Measurements from ENCODE around the gene SLC9A9.

Gene SLC9A9

GRCh38 chr3:143315766-143316165 is 532.5 kb downstream of the SLC9A9 start:
- DNase-seq (ENCODE audit: low spot score): no peak

DNA sequence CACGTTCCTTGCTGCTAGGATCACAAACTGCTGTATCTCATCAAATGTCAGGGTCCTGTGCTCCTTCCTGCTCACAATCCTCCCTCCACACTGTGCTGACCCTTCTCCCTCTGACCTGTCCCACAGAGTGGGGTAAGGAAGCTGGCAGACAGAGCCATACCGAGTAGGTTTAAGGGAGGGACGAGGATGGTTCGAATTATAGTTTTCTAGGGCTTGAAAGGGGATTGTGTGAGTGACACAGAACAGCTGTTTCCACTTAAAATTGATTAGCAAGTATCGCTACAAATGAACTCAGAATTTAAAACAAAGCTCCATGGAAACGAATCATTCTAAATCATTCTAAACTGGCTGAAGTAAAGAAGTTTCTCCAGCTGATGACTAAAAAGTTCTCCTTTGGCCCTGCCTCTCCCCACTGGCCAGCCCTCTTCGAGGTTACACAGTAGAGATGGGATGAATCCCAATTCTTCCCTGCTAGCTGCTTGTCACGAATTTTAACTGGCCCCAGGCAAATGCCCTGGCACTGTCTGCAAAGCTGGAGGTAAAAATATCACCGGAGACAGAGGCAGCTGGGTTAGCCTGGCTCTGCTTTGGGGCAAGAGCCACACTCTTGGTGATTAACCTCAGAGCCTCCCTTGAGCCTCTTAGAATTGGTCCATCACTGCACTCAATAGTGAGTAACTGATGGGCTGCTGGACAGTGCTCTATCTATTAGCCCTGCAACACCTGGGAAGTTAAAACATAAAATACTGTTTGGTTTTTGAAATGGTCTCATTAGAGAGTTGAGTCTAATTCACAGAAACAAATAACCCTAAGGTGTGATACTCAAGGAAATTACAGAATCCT is 533.8 kb downstream of the SLC9A9 start:
- no peak for DNase-seq (ENCODE audit: low spot score)

DNA sequence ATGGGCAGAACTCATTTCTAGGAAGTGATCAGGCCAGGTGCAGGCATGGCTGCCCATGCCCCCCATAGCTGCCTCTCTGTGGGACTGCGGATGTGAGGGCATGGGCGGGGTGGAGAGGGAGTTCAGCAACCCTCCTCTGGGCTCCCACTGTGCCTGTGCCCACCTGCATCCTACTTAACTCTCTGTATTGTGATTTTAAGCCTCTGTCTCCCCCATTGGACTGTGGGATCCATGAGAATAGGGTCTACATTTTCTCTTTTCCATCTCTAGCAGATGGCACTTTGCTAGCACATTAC is 534.4 kb downstream of the SLC9A9 start:
- DNase-seq (ENCODE audit: low spot score): no peak

- no peak for DNase-seq (ENCODE audit: low spot score)
Observed at GRCh38 chr3:143313025-143313892, 535.0 kb downstream of the SLC9A9 start.

DNA sequence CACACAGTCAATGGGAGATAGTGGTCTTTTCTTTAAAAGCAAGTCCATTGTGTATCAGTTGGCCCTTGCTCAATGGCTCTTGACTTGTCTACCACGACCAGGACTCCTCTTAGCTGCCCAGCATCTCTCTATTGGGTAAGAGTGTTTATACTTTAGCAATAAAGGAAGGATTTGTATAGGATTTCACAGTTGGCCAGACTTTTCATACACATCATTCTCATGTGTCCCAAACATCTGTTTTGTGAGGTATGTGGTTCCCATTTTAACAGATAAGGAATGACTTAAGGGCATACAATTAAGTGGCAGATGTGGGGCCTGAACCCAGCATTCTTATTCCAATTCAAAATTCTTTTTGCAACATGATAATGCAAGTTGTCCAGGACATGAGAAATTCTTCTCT is 537.2 kb downstream of the SLC9A9 start:
- DNase-seq (ENCODE audit: low spot score): no peak

DNA sequence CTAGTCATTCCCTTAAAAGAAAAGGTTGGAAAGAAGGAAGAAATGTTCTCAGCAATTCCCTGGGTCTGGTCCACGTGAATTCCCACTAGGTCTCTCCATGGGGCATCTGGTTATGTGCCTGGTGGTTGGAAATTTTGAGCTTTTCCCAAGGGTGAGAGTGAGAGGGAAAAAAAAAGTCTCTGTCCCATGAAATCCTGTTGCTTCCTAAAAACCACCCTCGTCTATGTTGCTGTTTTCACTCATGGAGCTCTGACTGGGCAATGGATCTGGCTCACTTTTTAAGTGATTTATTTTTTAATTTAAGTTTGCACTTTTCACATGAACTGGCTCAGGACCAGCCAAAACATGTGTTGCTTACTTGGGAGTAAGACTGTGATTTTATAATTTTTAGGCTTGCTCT is 538.6 kb downstream of the SLC9A9 start:
- DNase-seq (ENCODE audit: low spot score): no peak

- DNase-seq (ENCODE audit: low spot score): peak; percentile 78
Observed at GRCh38 chr3:143307613-143308183, 540.6 kb downstream of the SLC9A9 start.

DNA sequence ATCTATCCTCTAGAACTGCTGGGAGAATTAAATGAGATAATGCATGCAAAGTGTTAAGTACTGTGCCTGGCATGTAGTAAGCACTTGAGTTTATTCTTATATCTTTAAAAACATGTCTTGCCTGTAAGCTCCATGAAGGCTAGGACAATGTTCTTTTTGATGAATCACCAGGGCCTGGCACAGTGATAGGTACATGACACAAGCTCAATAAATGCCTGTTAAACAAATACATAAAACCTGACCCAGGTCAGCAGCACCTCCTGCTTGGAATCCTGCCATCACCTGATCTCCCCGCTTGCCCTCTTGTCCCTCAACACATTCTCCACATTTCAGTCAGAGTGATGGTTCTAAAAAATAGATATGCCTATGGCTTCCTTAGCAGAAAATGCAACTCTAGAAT is 541.9 kb downstream of the SLC9A9 start:
- DNase-seq (ENCODE audit: low spot score): peak; percentile 58

- no peak for DNase-seq (ENCODE audit: low spot score)
Observed at GRCh38 chr3:143302638-143303171, 545.6 kb downstream of the SLC9A9 start.

DNA sequence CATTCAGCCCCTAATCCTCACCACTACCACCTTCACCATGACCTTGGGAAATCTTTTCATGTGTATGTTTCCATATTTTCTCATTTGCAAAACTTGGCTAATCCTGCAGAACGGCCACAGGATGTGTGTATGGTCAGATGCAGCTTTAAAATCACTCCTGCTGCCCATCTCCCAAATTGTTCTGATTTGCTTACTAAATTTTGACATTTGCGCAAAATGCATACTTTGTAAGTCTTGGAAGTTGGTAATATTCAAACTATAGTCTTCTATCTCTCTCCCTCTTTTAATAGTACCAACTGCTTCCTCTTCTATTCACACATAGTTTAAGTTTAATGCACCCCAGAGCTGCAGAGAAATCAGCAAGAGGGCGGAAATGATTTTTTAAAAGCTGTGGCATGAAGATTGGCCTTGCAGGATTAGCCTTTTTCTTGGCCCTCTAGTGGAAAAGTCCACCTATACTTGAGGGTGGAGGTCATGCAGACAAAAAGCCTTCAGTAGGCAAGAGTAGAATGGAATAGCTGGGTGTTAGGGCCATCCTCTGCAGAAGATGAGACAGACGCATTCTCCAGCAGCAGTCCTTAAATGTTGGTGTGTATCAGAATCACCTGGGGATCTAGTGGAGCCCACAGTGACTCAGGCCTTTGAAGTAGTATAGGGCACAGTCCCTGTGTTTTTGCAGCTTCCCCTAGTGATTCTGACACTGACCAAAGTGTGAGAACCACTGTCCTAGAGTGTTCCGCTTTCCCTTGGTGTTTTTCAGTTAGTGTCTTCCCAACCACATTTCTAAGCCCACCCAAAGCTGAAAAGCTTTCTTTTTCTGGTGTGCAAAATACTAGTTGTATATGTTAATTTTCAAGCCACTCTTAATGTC is 547.0 kb downstream of the SLC9A9 start:
- no peak for DNase-seq (ENCODE audit: low spot score)

DNA sequence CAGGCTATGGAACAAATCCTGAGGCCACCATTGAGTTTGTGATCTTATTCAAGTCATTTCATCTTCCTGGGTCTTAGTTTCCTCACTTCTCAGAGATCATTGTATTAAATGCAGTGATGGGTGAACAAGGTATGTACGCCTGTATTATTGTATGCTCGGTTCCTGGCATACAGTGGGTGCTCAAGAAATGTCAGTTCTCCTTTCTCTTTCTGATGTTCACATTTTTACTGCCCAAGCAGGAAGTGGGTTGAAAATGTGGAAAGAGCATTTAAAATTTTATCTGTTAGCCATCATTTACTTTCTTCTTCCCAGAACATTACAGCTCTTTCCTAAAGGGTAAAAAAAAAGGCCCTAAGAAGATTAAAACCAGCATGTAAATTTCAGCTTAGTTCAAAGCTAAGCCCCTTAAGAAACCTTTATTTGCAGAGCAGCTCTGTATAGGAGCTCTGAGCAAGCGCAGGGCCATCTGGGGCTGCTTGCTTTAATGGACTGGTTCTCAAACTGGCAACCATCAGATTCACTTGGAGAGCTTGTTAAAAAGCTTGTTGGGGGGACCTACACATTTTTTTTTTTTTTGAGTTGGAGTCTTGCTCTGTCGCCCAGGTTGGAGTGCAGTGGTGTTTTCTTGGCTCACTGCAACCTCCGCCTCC is 549.3 kb downstream of the SLC9A9 start:
- DNase-seq (ENCODE audit: low spot score): no peak

DNA sequence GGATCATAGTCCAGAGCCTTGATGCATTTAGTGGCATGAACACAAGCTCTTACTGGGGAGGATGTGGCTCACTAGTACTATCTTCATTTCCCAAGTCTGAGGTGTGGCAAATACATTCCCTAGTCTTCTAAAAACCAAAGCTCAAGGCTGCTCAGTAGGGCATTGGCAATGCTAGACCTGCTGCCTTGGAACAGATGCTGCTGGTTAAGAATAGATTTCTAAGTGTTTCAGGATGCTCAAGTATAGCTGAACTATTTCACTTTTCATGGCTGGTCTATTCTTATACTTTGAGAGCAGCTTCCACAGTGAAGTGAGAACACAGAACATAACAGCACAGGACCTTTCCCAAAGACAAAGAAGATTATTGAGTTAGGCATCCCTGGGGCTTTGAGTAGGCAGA is 549.9 kb downstream of the SLC9A9 start:
- DNase-seq (ENCODE audit: low spot score): no peak

DNA sequence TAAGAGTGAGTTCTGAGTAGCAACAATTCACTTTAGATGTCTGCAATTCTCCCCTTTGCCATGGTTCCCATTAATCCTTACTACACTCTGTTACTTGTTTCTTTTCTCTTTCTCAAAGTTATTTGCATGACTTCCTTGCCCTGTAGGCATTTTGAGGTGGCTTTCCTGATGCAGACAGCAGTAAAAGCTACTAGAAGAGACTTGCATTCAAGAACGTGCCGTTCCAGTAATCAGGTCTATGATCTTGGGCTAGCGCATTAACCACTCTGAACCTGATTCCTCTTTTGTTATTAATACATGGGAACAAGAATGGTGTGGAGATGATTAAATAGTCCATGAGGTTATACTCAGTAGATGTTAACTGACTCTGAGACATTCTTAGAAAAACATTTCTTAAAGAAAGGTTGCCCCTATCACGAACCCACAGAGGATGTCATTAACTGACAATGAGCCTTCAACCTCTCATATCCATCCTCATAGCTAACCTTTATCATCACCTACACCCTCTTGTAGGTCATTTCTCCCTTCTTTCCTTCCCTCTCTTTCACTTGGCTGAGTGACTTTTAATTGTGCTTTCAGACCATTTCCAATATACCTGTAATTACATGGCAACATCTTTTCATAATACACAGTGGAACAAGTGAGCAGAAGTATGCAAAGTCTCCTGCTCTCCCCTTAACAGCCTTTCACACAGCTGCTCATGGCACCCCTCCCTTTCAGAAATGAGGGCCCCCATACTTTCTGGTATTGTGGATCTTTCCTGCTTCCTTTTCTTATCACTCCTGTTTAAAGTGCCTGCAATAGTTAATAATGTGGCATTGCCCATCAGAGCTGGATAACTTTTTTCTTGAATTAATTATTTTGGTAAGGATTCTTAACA is 552.8 kb downstream of the SLC9A9 start:
- no peak for DNase-seq (ENCODE audit: low spot score)

- DNase-seq (ENCODE audit: low spot score): no peak
Observed at GRCh38 chr3:143294188-143294587, 554.1 kb downstream of the SLC9A9 start.

GRCh38 chr3:143291836-143292447 is 556.3 kb downstream of the SLC9A9 start:
- DNase-seq (ENCODE audit: low spot score): no peak

GRCh38 chr3:143288944-143289343 is 559.3 kb downstream of the SLC9A9 start:
- DNase-seq (ENCODE audit: low spot score): no peak

DNA sequence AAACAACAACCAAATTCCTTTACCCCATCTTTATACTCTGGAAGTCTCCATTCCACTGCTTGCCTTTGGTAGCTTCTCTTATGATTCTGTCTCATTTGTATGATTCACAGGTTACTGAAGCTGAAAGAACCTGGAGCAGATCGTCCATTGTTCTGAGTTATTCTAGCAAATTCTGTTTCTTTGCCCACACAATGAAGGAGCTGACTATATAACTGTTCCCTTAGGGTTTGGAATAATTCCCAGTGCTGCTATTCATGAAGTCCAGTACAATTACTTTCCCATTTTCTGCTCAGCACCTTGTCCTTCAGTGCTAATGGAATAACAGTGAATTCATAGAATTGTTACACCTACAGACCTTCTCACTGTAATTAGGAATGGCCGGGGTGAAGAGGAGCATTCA is 560.9 kb downstream of the SLC9A9 start:
- DNase-seq (ENCODE audit: low spot score): no peak

GRCh38 chr3:143286392-143287010 is 561.8 kb downstream of the SLC9A9 start:
- no peak for DNase-seq (ENCODE audit: low spot score)

- peak; percentile 81 for DNase-seq (ENCODE audit: low spot score)
Observed at GRCh38 chr3:143283432-143284128, 564.7 kb downstream of the SLC9A9 start.

All from hematopoietic multipotent progenitor cell treated with erythropoietin and hydrocortisone succinate and interleukin-3 and kit ligand, for 17 days (in vitro differentiated cells).